ENCODE results near the gene E2F4.

Gene E2F4

GRCh38 chr16:67238278-67238575, 46.3 kb downstream of the E2F4 start:
- no peak for TF ChIP-seq ZNF565 (CRISPR knock-in tag; conservative IDR thresholded peaks at IDR 0.05; ENCODE audit: low read depth)
- no peak for ATAC-seq

DNA sequence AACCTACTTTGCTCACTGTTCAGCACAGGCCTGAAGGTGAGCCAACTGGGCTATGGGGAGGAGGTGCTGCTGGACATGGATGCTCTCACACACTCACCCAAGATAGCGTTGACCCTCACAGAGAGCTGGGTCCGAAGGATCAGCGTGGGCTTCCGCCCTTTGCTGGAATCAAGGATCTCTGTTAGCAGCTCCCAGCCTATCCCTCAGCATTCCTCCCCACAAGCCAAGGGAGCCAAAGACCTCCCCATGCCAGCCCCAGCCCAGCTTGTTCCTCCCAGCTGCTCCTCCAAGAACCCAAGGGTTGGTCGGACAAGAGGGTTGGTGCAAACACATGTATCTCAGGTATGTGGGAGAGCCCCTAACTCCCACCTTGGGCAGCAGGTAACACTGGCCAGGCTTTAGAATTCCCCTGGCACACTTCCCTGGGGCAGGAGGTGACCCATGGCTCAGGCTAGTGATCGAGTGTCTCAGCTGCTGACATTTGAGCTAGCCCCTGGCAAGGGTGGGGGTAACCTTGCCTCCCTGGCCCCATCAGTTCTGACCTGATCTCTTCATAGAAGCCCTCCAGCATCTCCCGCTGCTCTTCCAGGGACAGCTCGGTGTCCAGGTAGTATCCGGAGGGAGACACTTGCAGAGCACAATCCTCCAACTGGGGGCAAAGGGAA, 47.0 kb downstream of the E2F4 start:
- ATAC-seq, result no peak
- TF ChIP-seq GLIS3 (CRISPR knock-in tag; IDR thresholded peaks at IDR 0.05), result no peak
- no peak for TF ChIP-seq OSR1 (CRISPR knock-in tag; IDR thresholded peaks at IDR 0.05)
- no peak for TF ChIP-seq POU6F1 (CRISPR knock-in tag; IDR thresholded peaks at IDR 0.05; ENCODE audit: borderline replicate concordance, low read depth)
- TF ChIP-seq ARNTL (CRISPR knock-in tag; IDR thresholded peaks at IDR 0.05; ENCODE audit: borderline replicate concordance, low read depth), result no peak
- TF ChIP-seq ZNF565 (CRISPR knock-in tag; conservative IDR thresholded peaks at IDR 0.05; ENCODE audit: low read depth), result no peak
- TF ChIP-seq SNAI2 (CRISPR knock-in tag; IDR thresholded peaks at IDR 0.05), result no peak
- no peak for TF ChIP-seq RARB (CRISPR knock-in tag; IDR thresholded peaks at IDR 0.05)
- TF ChIP-seq, protein P1, sequence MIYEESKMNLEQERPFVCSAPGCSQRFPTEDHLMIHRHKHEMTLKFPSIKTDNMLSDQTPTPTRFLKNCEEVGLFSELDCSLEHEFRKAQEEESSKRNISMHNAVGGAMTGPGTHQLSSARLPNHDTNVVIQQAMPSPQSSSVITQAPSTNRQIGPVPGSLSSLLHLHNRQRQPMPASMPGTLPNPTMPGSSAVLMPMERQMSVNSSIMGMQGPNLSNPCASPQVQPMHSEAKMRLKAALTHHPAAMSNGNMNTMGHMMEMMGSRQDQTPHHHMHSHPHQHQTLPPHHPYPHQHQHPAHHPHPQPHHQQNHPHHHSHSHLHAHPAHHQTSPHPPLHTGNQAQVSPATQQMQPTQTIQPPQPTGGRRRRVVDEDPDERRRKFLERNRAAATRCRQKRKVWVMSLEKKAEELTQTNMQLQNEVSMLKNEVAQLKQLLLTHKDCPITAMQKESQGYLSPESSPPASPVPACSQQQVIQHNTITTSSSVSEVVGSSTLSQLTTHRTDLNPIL (CRISPR knock-in tag; IDR thresholded peaks at IDR 0.05; ENCODE audit: low read depth), result no peak
- TF ChIP-seq, protein P2, sequence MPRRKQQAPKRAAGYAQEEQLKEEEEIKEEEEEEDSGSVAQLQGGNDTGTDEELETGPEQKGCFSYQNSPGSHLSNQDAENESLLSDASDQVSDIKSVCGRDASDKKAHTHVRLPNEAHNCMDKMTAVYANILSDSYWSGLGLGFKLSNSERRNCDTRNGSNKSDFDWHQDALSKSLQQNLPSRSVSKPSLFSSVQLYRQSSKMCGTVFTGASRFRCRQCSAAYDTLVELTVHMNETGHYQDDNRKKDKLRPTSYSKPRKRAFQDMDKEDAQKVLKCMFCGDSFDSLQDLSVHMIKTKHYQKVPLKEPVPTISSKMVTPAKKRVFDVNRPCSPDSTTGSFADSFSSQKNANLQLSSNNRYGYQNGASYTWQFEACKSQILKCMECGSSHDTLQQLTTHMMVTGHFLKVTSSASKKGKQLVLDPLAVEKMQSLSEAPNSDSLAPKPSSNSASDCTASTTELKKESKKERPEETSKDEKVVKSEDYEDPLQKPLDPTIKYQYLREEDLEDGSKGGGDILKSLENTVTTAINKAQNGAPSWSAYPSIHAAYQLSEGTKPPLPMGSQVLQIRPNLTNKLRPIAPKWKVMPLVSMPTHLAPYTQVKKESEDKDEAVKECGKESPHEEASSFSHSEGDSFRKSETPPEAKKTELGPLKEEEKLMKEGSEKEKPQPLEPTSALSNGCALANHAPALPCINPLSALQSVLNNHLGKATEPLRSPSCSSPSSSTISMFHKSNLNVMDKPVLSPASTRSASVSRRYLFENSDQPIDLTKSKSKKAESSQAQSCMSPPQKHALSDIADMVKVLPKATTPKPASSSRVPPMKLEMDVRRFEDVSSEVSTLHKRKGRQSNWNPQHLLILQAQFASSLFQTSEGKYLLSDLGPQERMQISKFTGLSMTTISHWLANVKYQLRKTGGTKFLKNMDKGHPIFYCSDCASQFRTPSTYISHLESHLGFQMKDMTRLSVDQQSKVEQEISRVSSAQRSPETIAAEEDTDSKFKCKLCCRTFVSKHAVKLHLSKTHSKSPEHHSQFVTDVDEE (CRISPR knock-in tag; IDR thresholded peaks at IDR 0.05), result no peak
- TF ChIP-seq ZC3H10 (CRISPR knock-in tag; IDR thresholded peaks at IDR 0.05), result no peak

DNA sequence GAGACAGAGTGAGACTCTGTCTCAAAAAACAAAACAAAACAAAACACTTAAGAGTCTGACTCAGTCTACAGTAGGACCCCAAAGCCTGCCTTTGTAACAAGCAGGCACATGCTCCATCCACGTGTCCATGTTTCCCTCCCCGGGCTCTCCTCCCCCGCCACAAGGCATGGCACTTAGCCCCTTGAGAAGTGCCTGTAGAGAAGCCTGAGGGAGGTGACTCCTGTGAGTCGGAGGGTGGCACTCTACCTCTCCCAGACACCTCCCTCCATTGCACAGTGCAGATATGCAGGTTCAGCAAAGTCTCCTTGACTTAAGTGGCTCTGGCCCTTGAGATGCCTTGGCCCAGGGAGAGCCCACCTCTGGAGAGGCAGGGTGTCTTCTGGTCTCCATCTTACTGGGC, 48.6 kb downstream of the E2F4 start:
- TF ChIP-seq ARNTL (CRISPR knock-in tag; IDR thresholded peaks at IDR 0.05; ENCODE audit: borderline replicate concordance, low read depth) (no peak), ZNF565 (CRISPR knock-in tag; conservative IDR thresholded peaks at IDR 0.05; ENCODE audit: low read depth) (no peak), PPARA (CRISPR knock-in tag; IDR thresholded peaks at IDR 0.05; ENCODE audit: borderline replicate concordance) (no peak), OSR1 (CRISPR knock-in tag; IDR thresholded peaks at IDR 0.05) (no peak), ZNF8 (CRISPR knock-in tag; IDR thresholded peaks at IDR 0.05) (no peak), CSDC2 (CRISPR knock-in tag; IDR thresholded peaks at IDR 0.05) (no peak), PATZ1 (CRISPR knock-in tag; IDR thresholded peaks at IDR 0.05; ENCODE audit: borderline replicate concordance) (no peak), TCF4 (CRISPR knock-in tag; IDR thresholded peaks at IDR 0.05; ENCODE audit: borderline replicate concordance) (no peak), CSRNP3 (CRISPR knock-in tag; IDR thresholded peaks at IDR 0.05) (no peak), ZFP3 (CRISPR knock-in tag; IDR thresholded peaks at IDR 0.05) (no peak), BACH2 (CRISPR knock-in tag; IDR thresholded peaks at IDR 0.05; ENCODE audit: borderline replicate concordance) (no peak), POU6F1 (CRISPR knock-in tag; IDR thresholded peaks at IDR 0.05; ENCODE audit: borderline replicate concordance, low read depth) (no peak)
- TF ChIP-seq, protein P2 (CRISPR knock-in tag; IDR thresholded peaks at IDR 0.05), result no peak
- TF ChIP-seq, protein P1 (CRISPR knock-in tag; IDR thresholded peaks at IDR 0.05; ENCODE audit: low read depth), result no peak
- no peak for ATAC-seq

Measured in SK-N-SH treated with all-trans-retinoic acid at 6 μM for 48 hours (cell line).